ENCODE results near the gene UBTF. TPM values are rescaled to one million over a fixed set of nuclear protein-coding genes. Genes with fewer than 3 reads are reported as not detected.

The UBTF gene
- total and polyA plus RNA-seq, 7 donors: 26.8 to 58.4 (median 48.3) TPM

DNA sequence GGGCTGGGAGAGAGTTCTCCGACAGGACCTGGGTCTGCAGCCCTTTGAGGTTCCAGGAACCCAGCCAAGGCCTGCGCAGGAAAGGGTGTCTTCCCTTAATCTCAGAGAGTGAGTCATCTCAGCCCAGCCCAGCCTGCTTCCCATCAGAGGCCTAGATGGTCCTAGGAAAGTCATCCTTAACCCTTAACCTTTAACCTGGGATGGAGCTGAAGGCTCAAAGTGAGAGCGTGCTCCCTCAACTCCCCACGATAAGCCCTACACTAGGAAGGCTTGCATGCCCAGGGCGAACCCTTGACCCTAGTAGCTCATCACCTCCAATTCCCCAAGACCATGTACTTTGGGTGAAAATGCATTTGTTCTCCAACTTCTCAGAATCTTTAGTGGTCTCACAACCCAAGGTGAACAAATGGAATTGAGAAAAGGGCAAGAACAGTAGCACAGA, 15.0 kb downstream of the UBTF start:
- DNase-seq: no peak

DNA sequence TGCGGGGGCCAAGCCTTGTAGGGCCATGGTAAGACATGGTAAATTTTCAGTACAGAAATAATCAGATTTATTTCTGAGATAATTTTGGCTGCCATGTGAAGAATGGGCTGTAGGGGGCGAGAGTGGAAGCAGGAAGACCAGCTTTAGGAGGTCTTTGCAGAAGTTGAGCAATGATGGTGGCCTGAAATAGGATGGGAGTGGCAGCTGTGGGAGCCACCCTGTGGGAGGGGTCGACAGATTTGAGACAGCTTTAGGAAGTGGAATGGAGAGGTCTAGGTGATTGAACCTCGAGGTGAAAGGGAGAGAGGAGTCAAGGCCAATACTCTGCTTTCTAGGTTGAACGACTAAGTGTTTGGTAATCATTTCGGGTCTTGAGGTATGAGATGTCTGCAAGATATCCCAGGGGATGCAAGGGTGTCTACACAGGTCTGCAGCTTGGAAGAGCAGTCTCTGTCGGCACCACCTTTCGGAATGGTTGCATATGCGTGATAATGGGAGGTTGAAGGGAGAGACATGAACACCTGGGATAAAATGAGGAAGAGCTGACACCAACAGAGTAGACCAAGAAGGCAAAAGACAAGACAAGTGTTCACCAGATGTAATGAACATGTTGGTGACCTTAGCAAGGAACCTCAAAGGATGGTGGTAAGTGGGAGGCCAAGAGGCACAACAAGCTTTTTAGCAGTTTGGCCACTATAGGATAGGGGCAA, 15.6 kb downstream of the UBTF start:
- H3K36me3 ChIP-seq: peaks cover 8 to 24% (median 22%) of the 10 kb centered on the region in 4 donors
- H3K27ac ChIP-seq: no peak overlapping the region
- no peak overlapping the region for H3K4me3 ChIP-seq
- no peak for DNase-seq
- no peaks in the 10 kb centered on the region for H3K9me3 ChIP-seq
- 57 to 62% methylated on average over 9 of the region's 9 CpGs for WGBS, 2 donors
- intact Hi-C loops (cut with DNase I): no loop called here
- TF ChIP-seq EP300 (IDR thresholded peaks at IDR 0.05) (no peak), POLR2A (IDR thresholded peaks at IDR 0.05) (no peak), POLR2AphosphoS5 (IDR thresholded peaks at IDR 0.05) (no peak)
- TF ChIP-seq, protein P1, sequence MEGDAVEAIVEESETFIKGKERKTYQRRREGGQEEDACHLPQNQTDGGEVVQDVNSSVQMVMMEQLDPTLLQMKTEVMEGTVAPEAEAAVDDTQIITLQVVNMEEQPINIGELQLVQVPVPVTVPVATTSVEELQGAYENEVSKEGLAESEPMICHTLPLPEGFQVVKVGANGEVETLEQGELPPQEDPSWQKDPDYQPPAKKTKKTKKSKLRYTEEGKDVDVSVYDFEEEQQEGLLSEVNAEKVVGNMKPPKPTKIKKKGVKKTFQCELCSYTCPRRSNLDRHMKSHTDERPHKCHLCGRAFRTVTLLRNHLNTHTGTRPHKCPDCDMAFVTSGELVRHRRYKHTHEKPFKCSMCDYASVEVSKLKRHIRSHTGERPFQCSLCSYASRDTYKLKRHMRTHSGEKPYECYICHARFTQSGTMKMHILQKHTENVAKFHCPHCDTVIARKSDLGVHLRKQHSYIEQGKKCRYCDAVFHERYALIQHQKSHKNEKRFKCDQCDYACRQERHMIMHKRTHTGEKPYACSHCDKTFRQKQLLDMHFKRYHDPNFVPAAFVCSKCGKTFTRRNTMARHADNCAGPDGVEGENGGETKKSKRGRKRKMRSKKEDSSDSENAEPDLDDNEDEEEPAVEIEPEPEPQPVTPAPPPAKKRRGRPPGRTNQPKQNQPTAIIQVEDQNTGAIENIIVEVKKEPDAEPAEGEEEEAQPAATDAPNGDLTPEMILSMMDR (IDR thresholded peaks at IDR 0.05): peak; percentile 29 to 57 (median 50)
- no peaks in the 10 kb centered on the region for H3K27me3 ChIP-seq
- peaks cover 0 to 30% (median 10%) of the 10 kb centered on the region in 4 donors for H3K4me1 ChIP-seq

More for the DNA sequence above, 15.0 kb downstream of the UBTF start:
- intact Hi-C loops (cut with DNase I): no loop called here
- TF ChIP-seq POLR2AphosphoS5 (IDR thresholded peaks at IDR 0.05): peak in 1 of 4 donors; percentile 5
- TF ChIP-seq EP300 (IDR thresholded peaks at IDR 0.05): no peak
- H3K27me3 ChIP-seq: no peaks in the 10 kb centered on the region
- H3K27ac ChIP-seq: no peak overlapping the region
- H3K4me3 ChIP-seq: no peak overlapping the region
- H3K36me3 ChIP-seq: peaks cover 8 to 30% (median 28%) of the 10 kb centered on the region in 4 donors
- H3K4me1 ChIP-seq: peaks cover 0 to 30% (median 10%) of the 10 kb centered on the region in 4 donors
- 56 to 65% methylated on average over 5 of the region's 5 CpGs for WGBS, 2 donors
- no peaks in the 10 kb centered on the region for H3K9me3 ChIP-seq

DNA sequence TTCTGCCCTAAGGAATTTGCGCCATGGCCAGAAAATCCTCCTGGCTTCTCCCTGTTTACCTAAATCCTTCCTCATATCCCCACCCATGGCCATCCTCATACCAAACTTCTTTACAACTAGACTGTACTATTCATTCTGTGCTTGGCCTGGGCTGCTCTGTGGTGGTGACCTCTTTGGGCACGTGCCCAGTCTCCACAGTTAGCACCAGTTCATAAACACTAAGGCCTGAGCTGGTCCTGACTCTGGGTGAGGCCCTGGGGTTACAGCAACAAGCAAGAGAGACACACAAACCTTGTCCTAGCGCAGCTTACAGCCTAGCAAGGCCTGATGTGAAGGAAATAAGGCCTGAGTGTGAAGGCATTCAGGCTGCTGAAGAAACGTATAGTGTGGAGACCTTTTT, 16.7 kb downstream of the UBTF start:
- Histone ChIP-seq H3K27me3 (no peaks in the 10 kb centered on the region), H3K36me3 (peaks cover 0 to 14% (median 13%) of the 10 kb centered on the region in 4 donors), H3K4me3 (no peak overlapping the region), H3K27ac (no peak overlapping the region), H3K9me3 (no peaks in the 10 kb centered on the region), H3K4me1 (peaks cover 0 to 39% (median 19%) of the 10 kb centered on the region in 4 donors)
- TF ChIP-seq POLR2A (IDR thresholded peaks at IDR 0.05) (no peak), EP300 (IDR thresholded peaks at IDR 0.05) (no peak), POLR2AphosphoS5 (IDR thresholded peaks at IDR 0.05) (no peak)
- TF ChIP-seq, protein P1 (IDR thresholded peaks at IDR 0.05): no peak
- WGBS, 2 donors: 89% methylated on average over 4 of the region's 4 CpGs
- DNase-seq: no peak
- intact Hi-C loops (cut with DNase I): no loop called here

DNA sequence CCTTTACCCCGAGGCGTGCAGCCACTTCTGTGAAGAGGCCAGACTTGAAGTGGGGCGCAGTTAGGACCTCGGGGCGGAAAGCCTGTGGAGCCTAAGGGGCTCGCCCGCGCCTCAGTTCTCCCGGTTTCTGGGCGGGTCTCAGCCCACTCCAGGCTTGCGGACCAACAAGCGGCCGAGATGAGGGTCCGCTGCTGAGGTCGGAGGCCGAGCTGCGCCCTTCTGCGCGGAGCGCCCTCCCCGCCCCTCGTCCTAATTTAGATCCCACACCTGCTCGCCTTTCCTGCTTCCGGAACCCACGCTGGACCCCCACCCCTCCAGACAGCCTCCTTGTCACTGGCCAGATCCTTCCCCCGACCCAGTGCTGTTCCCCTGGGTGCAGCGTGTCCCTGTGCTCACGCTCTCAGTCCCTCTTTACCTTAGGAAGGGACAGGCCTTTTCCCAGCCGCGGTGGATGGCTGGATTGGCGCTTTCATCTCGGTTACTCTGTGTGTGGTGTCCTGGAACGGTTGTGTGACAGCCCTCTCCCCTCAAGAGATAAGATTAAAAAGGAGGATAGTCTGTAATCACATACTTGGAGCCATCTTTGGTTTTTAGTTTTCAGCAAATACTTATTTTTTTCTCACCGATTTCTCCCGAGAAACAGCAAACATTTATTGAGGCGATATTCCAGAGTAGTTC, 18.9 kb downstream of the UBTF start:
- DNase-seq: no peak
- H3K36me3 ChIP-seq: peaks cover 5 to 17% (median 10%) of the 10 kb centered on the region in 4 donors
- no peaks in the 10 kb centered on the region for H3K9me3 ChIP-seq
- peaks cover 0 to 44% (median 28%) of the 10 kb centered on the region in 4 donors for H3K4me1 ChIP-seq
- H3K27me3 ChIP-seq: no peaks in the 10 kb centered on the region
- peak overlapping the region; percentile 97 to 99 (median 98) for H3K27ac ChIP-seq
- TF ChIP-seq, protein P1 (IDR thresholded peaks at IDR 0.05): no peak
- TF ChIP-seq POLR2AphosphoS5 (IDR thresholded peaks at IDR 0.05) (peak in 2 of 4 donors; percentile 7 to 40), POLR2A (IDR thresholded peaks at IDR 0.05) (peak in 1 of 2 donors; percentile 29), EP300 (IDR thresholded peaks at IDR 0.05) (no peak)
- WGBS, 2 donors: 4 to 5% methylated on average over 36 of the region's 36 CpGs
- H3K4me3 ChIP-seq: peak overlapping the region; percentile 51 to 99 (median 94)
- intact Hi-C loops (cut with DNase I): no loop called here
